Measurements from ENCODE around the gene GREB1.

- TF ChIP-seq POLR2A (IDR thresholded peaks at IDR 0.05) (no peak), EP300 (IDR thresholded peaks at IDR 0.05) (no peak)
These were observed 2.1 kb downstream of the GREB1 start for GRCh38 chr2:11535899-11536344.

Measured in tibial nerve (tissue), 3 donors.